HEK293T (cell line): ENCODE results near the gene PIGO.

Experiments
- CTCF ChIA-PET: fragments of 350-600 bp; formaldehyde crosslinking; extraction: SDS; loops from one replicate; lab custom pipeline; 2021; ENCODE audit warnings: antibody characterized with exemption, inconsistent platforms; lab: Yijun Ruan, JAX
- POLR2A ChIA-PET: fragments of 350-600 bp; formaldehyde crosslinking; extraction: SDS; loops from one replicate; lab custom pipeline; 2020; ENCODE audit warnings: antibody characterized with exemption, inconsistent platforms; lab: Yijun Ruan, JAX
- DNase-seq: peaks from one replicate; pipeline ENCODE4 v3.0.0; 2012; ENCODE audit warnings: mixed read lengths; ENCODE audit errors: extremely low spot score
- ARNT ChIP-seq: fragments of 450-650 bp; IDR thresholded peaks from 2 replicates; pipeline ENCODE4 v1.6.1; 2017; ENCODE audit warnings: mild to moderate bottlenecking
- BHLHE40 ChIP-seq: fragments of 450-650 bp; IDR thresholded peaks from 2 replicates; pipeline ENCODE4 v1.6.1; 2016; ENCODE audit warnings: mild to moderate bottlenecking, moderate library complexity, borderline replicate concordance
- CTBP1 ChIP-seq: fragments of 450-650 bp; IDR thresholded peaks from 2 replicates; pipeline ENCODE4 v1.6.1; 2016; ENCODE audit warnings: borderline replicate concordance
- ELF4 ChIP-seq: fragments of 450-650 bp; IDR thresholded peaks from 2 replicates; pipeline ENCODE4 v1.6.1; 2017; ENCODE audit warnings: antibody characterized with exemption
- FOXA1 ChIP-seq: fragments of 450-650 bp; IDR thresholded peaks from 2 replicates; pipeline ENCODE4 v1.6.1; 2016; ENCODE audit warnings: mild to moderate bottlenecking
- FOXK2 ChIP-seq: fragments of 450-650 bp; IDR thresholded peaks from 2 replicates; pipeline ENCODE4 v1.6.1; 2016; ENCODE audit warnings: mild to moderate bottlenecking
- FOXM1 ChIP-seq: fragments of 450-650 bp; IDR thresholded peaks from 2 replicates; pipeline ENCODE4 v1.6.1; 2017; ENCODE audit warnings: mild to moderate bottlenecking, borderline replicate concordance
- HDGF ChIP-seq: fragments of 450-650 bp; IDR thresholded peaks from 2 replicates; pipeline ENCODE4 v1.6.1; 2017; ENCODE audit warnings: antibody characterized with exemption, borderline replicate concordance
- L3MBTL2 ChIP-seq: fragments of 450-650 bp; conservative IDR thresholded peaks from 2 replicates; pipeline ENCODE4 v1.6.1; 2016; ENCODE audit warnings: mild to moderate bottlenecking
- LEF1 ChIP-seq: fragments of 450-650 bp; IDR thresholded peaks from 2 replicates; pipeline ENCODE4 v1.6.1; 2017; ENCODE audit warnings: mild to moderate bottlenecking, borderline replicate concordance
- NFRKB ChIP-seq: fragments of 450-650 bp; IDR thresholded peaks from 2 replicates; pipeline ENCODE4 v1.6.1; 2016; ENCODE audit warnings: mild to moderate bottlenecking, moderate library complexity
- PKNOX1 ChIP-seq: fragments of 450-650 bp; IDR thresholded peaks from 2 replicates; pipeline ENCODE4 v1.6.1; 2016
- SP1 ChIP-seq: fragments of 450-650 bp; IDR thresholded peaks from 2 replicates; pipeline ENCODE4 v1.6.1; 2017
- SUZ12 ChIP-seq: fragments of 450-650 bp; IDR thresholded peaks from 2 replicates; pipeline ENCODE4 v1.6.1; 2016; ENCODE audit warnings: mild to moderate bottlenecking
- TARDBP ChIP-seq: fragments of 450-650 bp; IDR thresholded peaks from 2 replicates; pipeline ENCODE4 v1.6.1; 2016
- ZNF384 ChIP-seq: fragments of 450-650 bp; IDR thresholded peaks from 2 replicates; pipeline ENCODE4 v1.6.1; 2016

The PIGO gene

GRCh38 chr9:35060548-35061207, 35.7 kb downstream of the PIGO start:
- TF ChIP-seq FOXM1 = no peak
- TF ChIP-seq SUZ12 = no peak
- no peak for TF ChIP-seq NFRKB
- TF ChIP-seq CTBP1 = no peak
- TF ChIP-seq FOXA1 = no peak
- TF ChIP-seq SP1 = no peak
- TF ChIP-seq ELF4 = no peak
- no peak for TF ChIP-seq ZNF384
- TF ChIP-seq TARDBP = no peak
- no peak for TF ChIP-seq BHLHE40
- no peak for TF ChIP-seq LEF1
- TF ChIP-seq PKNOX1 = no peak
- CTCF ChIA-PET = no interaction called here
- POLR2A ChIA-PET = no interaction called here
- no peak for DNase-seq

GRCh38 chr9:35059438-35059837, 37.0 kb downstream of the PIGO start:
- POLR2A ChIA-PET = no interaction called here
- no peak for TF ChIP-seq FOXA1
- TF ChIP-seq SUZ12 = no peak
- no peak for TF ChIP-seq HDGF
- no peak for TF ChIP-seq TARDBP
- no peak for TF ChIP-seq FOXM1
- TF ChIP-seq SP1 = no peak
- TF ChIP-seq LEF1 = no peak
- TF ChIP-seq BHLHE40 = no peak
- no peak for TF ChIP-seq CTBP1
- TF ChIP-seq NFRKB = no peak
- no peak for TF ChIP-seq PKNOX1
- TF ChIP-seq ZNF384 = no peak
- no peak for DNase-seq
- CTCF ChIA-PET = no interaction called here

GRCh38 chr9:35057271-35057620, 39.1 kb downstream of the PIGO start:
- ChIA-PET CTCF (no interaction called here), POLR2A (interaction anchor here (1.6 kb wide), 1 partner anchor 15 kb away, joined by 6 read pairs; the partner anchor contains the start of gene VCP)
- DNase-seq = no peak
- TF ChIP-seq TARDBP = no peak
- TF ChIP-seq ARNT = no peak
- no peak for TF ChIP-seq CTBP1
- TF ChIP-seq SP1 = no peak
- no peak for TF ChIP-seq FOXM1
- TF ChIP-seq BHLHE40 = no peak
- TF ChIP-seq HDGF = no peak
- TF ChIP-seq NFRKB = no peak
- no peak for TF ChIP-seq FOXK2
- TF ChIP-seq ZNF384 = no peak
- no peak for TF ChIP-seq ELF4
- no peak for TF ChIP-seq PKNOX1
- no peak for TF ChIP-seq LEF1
- no peak for TF ChIP-seq SUZ12
- no peak for TF ChIP-seq L3MBTL2
- TF ChIP-seq FOXA1 = no peak

- no peak for DNase-seq
- ChIA-PET POLR2A (interaction anchor here (1.6 kb wide), 1 partner anchor 15 kb away, joined by 6 read pairs; the partner anchor contains the start of gene VCP), CTCF (no interaction called here)
- no peak for TF ChIP-seq SUZ12
- TF ChIP-seq TARDBP = no peak
- TF ChIP-seq ARNT = no peak
- no peak for TF ChIP-seq SP1
- no peak for TF ChIP-seq ELF4
- TF ChIP-seq FOXM1 = no peak
- TF ChIP-seq LEF1 = no peak
- no peak for TF ChIP-seq L3MBTL2
- TF ChIP-seq ZNF384 = no peak
- TF ChIP-seq NFRKB = no peak
- TF ChIP-seq HDGF = no peak
- no peak for TF ChIP-seq BHLHE40
- TF ChIP-seq FOXK2 = no peak
Observed at GRCh38 chr9:35056571-35057270, 39.7 kb downstream of the PIGO start.

- TF ChIP-seq FOXA1 (no peak), ARNT (no peak), ZNF384 (no peak), FOXK2 (no peak), SUZ12 (no peak), NFRKB (no peak), CTBP1 (no peak), L3MBTL2 (no peak), TARDBP (no peak), LEF1 (no peak), PKNOX1 (no peak), SP1 (no peak), FOXM1 (no peak), ELF4 (no peak)
- POLR2A ChIA-PET = no interaction called here
- no peak for DNase-seq
- CTCF ChIA-PET = no interaction called here
Observed at GRCh38 chr9:35054871-35055644, 41.3 kb downstream of the PIGO start.
